Endothelial cell of umbilical vein (primary cell): Measurements from ENCODE around the gene NFKBIE. TPM values are rescaled to one million over a fixed set of nuclear protein-coding genes. Genes with fewer than 3 reads are reported as not detected.
A peak's percentile ranks its signal among the peaks of the same experiment; 100 is the strongest.

Experiments
- BruUV-seq: library from RNA; stranded (reverse); fragments of 400-500 nt; replicated peaks from 2 replicates; lab custom pipeline; 2021; lab: Mats Ljungman, UMichigan
- CTCF ChIA-PET: fragments of 300-600, 350-600 bp; sonication (Branson Sonifier 250); formaldehyde crosslinking; loops from one replicate; lab custom pipeline; 2021; ENCODE audit warnings: antibody characterized with exemption, inconsistent platforms; lab: Charles Lee
- POLR2A ChIA-PET: fragments of 300-600, 350-600 bp; sonication (Branson Sonifier 250); formaldehyde crosslinking; loops from one replicate; lab custom pipeline; 2021; ENCODE audit warnings: antibody characterized with exemption, inconsistent platforms; lab: Charles Lee
- DNase-seq: peaks from one replicate; pipeline ENCODE4 v3.0.0-alpha.2; 2011; ENCODE audit warnings: low read depth, low spot score
- FAIRE-seq: peaks from 2 replicates; lab custom pipeline; 2011; peaks lifted over from hg19 to GRCh38; lab: Jason Lieb, UNC
- H2AFZ ChIP-seq: 2 replicates; pipeline ENCODE4 v1.6.0; 2012; ENCODE audit warnings: low read depth, low read length, control low read depth, inconsistent platforms
- H3K27ac ChIP-seq: 2 replicates; pipeline ENCODE4 v1.5.1; 2011; ENCODE audit warnings: low read depth, mild to moderate bottlenecking, control low read depth, low read length, moderate library complexity; ENCODE audit not compliant: insufficient read depth
- H3K27me3 ChIP-seq, 2 experiments: 2 replicates each; pipeline versions ENCODE4 v1.6.0 to v1.6.1; 2011; ENCODE audit warnings: low read length in 2 of 2, mixed read lengths in 1 of 2; ENCODE audit not compliant: control insufficient read depth in 2 of 2, insufficient read depth in 2 of 2
- H3K36me3 ChIP-seq, 2 experiments: 2 replicates in 1 of 2; 3 replicates in 1 of 2; pipeline ENCODE4 v1.5.1; 2011; ENCODE audit warnings: low read length in 2 of 2, mild to moderate bottlenecking in 1 of 2, moderate library complexity in 1 of 2; ENCODE audit not compliant: control insufficient read depth in 2 of 2, insufficient read depth in 2 of 2; ENCODE audit errors: extremely low read depth in 1 of 2
- H3K4me1 ChIP-seq: 3 replicates; pipeline ENCODE4 v1.5.1; 2011; ENCODE audit warnings: mild to moderate bottlenecking, low read length; ENCODE audit not compliant: control insufficient read depth, insufficient read depth; ENCODE audit errors: extremely low read depth
- H3K4me2 ChIP-seq: 2 replicates; pipeline ENCODE4 v1.6.1; 2011; ENCODE audit warnings: low read length, control low read depth, mixed read lengths; ENCODE audit not compliant: insufficient read depth
- H3K4me3 ChIP-seq, 3 experiments: fragments of 200-600 bp in 1 of 3; sonication (generic), shearing (Covaris generic) in 1 of 3; replicated peaks in 1 of 3; 2 replicates each; pipeline ENCODE4 v1.5.1; 2011 to 2016; ENCODE audit warnings: control low read depth in 3 of 3, low read length in 3 of 3, mild to moderate bottlenecking in 2 of 3, inconsistent platforms in 1 of 3, low read depth in 1 of 3, moderate library complexity in 1 of 3; ENCODE audit not compliant: insufficient read depth in 1 of 3
- H3K79me2 ChIP-seq: 2 replicates; pipeline ENCODE4 v1.6.0; 2012; ENCODE audit warnings: low read length, inconsistent platforms; ENCODE audit not compliant: control insufficient read depth, insufficient read depth
- H3K9ac ChIP-seq: replicated peaks from 2 replicates; pipeline ENCODE3; 2011; ENCODE audit warnings: low read length, control low read depth; ENCODE audit not compliant: insufficient read depth; ENCODE audit errors: extremely low read depth
- H3K9me1 ChIP-seq: replicated peaks from 3 replicates; pipeline ENCODE4 v1.6.0; 2011; ENCODE audit warnings: mild to moderate bottlenecking, low read length; ENCODE audit not compliant: control insufficient read depth, insufficient read depth; ENCODE audit errors: extremely low read depth
- H3K9me3 ChIP-seq: replicated peaks from 2 replicates; pipeline ENCODE4 v1.5.1; 2012; ENCODE audit warnings: low read length, inconsistent platforms; ENCODE audit not compliant: control insufficient read depth, insufficient read depth
- H4K20me1 ChIP-seq: replicated peaks from 2 replicates; pipeline ENCODE3; 2011; ENCODE audit warnings: mild to moderate bottlenecking, low read length; ENCODE audit not compliant: control insufficient read depth, insufficient read depth; ENCODE audit errors: extremely low read depth
- EZH2 ChIP-seq: IDR thresholded peaks from 2 replicates; pipeline ENCODE4 v1.6.1; 2012; ENCODE audit warnings: borderline replicate concordance, low read depth, mild to moderate bottlenecking, moderate library complexity, low read length, inconsistent platforms; ENCODE audit not compliant: severe bottlenecking
- FOS ChIP-seq: IDR thresholded peaks from 2 replicates; pipeline ENCODE4 v1.6.1; 2011; ENCODE audit warnings: mild to moderate bottlenecking, low read length, moderate library complexity, borderline replicate concordance; ENCODE audit not compliant: insufficient read depth
- GATA2 ChIP-seq: IDR thresholded peaks from 2 replicates; pipeline ENCODE4 v1.7.0; 2011; ENCODE audit warnings: low read depth, mild to moderate bottlenecking, moderate library complexity, mixed read lengths, low read length; ENCODE audit not compliant: insufficient read length, insufficient read depth
- JUN ChIP-seq: IDR thresholded peaks from 2 replicates; pipeline ENCODE4 v1.6.1; 2011; ENCODE audit warnings: borderline replicate concordance, low read depth; ENCODE audit not compliant: insufficient read length, insufficient read depth
- MYC ChIP-seq: IDR thresholded peaks from one replicate; pipeline ENCODE4 v1.6.1; 2011; ENCODE audit warnings: mild to moderate bottlenecking, low read depth, low read length
- POLR2A ChIP-seq: IDR thresholded peaks from 2 replicates; pipeline ENCODE4 v1.6.1; 2012; ENCODE audit warnings: low read depth, mild to moderate bottlenecking, control low read depth, low read length
- POLR2AphosphoS5 ChIP-seq: IDR thresholded peaks from 2 replicates; pipeline ENCODE4 v1.6.1; 2012; ENCODE audit warnings: low read depth, mild to moderate bottlenecking, control low read depth, low read length, moderate library complexity; ENCODE audit not compliant: insufficient read depth
- dilution Hi-C: fragments of 300-500 bp; cut with MboI; formaldehyde crosslinking; loops from one replicate; pipeline ENCODE4 v1.15.0; 2019; ENCODE audit warnings: low sequenced_read_pairs; ENCODE audit not compliant: extremely low pct_ligation_motif_present
- intact Hi-C: fragments of 100-400 bp; cut with micrococcal nuclease; formaldehyde crosslinking; loops from one replicate; pipeline ENCODE4 v1.10.0; 2022
- polyA plus RNA-seq, 4 experiments: library from polyadenylated mRNA; depleted of rRNA in 3 of 4; stranded (reverse) in 3 of 4; unstranded in 1 of 4; fragments of >200 nt; gene quantifications; 2 replicates each; pipeline versions ENCODE4 v1.2.1 to v1.2.3, GENCODE V29; 2011 to 2012; ENCODE audit warnings: missing spikeins in 1 of 4
- total RNA-seq: library from RNA; stranded (reverse); gene quantifications from 2 replicates; pipeline ENCODE4 v1.2.3, GENCODE V29; 2021
- TF ChIP-seq, protein P1 (sequence below), 2 donors: IDR thresholded peaks; 1 replicate in 1 of 2; 2 replicates in 1 of 2; pipeline ENCODE4 v1.5.1; 2011; ENCODE audit warnings: low read length in 2 of 2, mild to moderate bottlenecking in 2 of 2, moderate library complexity in 2 of 2, control low read depth in 1 of 2, inconsistent platforms in 1 of 2, low read depth in 1 of 2; ENCODE audit not compliant: insufficient read depth in 1 of 2; ENCODE audit errors: extremely low read depth in 1 of 2
- TF ChIP-seq, protein P2 (sequence below): IDR thresholded peaks from 2 replicates; pipeline ENCODE4 v1.6.1; 2011; ENCODE audit not compliant: insufficient read depth, insufficient read length

NFKBIE gene
- total and polyA plus RNA-seq, 2 donors (not counting 3 experiments of a cell fraction or from before 2014, with no cell fraction given): 19.0 to 22.6 TPM

DNA sequence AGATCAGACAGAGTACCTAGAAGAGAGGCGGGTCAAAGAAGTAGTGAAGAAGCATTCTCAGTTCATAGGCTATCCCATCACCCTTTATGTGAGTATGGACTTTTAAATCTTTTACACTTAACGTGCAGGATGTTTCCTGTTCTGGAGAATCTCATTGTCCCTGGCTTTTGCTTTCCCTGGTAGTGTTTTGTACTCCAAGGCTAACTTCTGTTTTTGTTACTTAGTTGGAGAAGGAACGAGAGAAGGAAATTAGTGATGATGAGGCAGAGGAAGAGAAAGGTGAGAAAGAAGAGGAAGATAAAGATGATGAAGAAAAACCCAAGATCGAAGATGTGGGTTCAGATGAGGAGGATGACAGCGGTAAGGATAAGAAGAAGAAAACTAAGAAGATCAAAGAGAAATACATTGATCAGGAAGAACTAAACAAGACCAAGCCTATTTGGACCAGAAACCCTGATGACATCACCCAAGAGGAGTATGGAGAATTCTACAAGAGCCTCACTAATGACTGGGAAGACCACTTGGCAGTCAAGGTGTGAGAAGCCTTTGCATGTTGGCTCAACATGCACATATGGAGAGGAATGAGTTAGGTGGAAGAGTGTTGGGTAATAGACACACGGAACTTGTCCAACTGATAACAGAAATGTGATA lies 15.2 kb downstream of the NFKBIE start:
- peaks cover 26% of the 10 kb centered on the region for H3K4me1 ChIP-seq
- BruUV-seq: TSS peak; percentile 17
- H3K36me3 ChIP-seq: peaks cover 45 to 48% of the 10 kb centered on the region in 2 experiments
- peaks cover 64% of the 10 kb centered on the region for H3K79me2 ChIP-seq
- POLR2A ChIA-PET: no interaction called here
- H2AFZ ChIP-seq: no peak overlapping the region
- H4K20me1 ChIP-seq: peaks cover 9% of the 10 kb centered on the region
- peak overlapping the region; percentile 13 for H3K4me2 ChIP-seq
- H3K9me1 ChIP-seq: no peaks in the 10 kb centered on the region
- CTCF ChIA-PET: no interaction called here
- no peaks in the 10 kb centered on the region for H3K27me3 ChIP-seq
- intact Hi-C loops: no loop called here
- TF ChIP-seq, protein P1, sequence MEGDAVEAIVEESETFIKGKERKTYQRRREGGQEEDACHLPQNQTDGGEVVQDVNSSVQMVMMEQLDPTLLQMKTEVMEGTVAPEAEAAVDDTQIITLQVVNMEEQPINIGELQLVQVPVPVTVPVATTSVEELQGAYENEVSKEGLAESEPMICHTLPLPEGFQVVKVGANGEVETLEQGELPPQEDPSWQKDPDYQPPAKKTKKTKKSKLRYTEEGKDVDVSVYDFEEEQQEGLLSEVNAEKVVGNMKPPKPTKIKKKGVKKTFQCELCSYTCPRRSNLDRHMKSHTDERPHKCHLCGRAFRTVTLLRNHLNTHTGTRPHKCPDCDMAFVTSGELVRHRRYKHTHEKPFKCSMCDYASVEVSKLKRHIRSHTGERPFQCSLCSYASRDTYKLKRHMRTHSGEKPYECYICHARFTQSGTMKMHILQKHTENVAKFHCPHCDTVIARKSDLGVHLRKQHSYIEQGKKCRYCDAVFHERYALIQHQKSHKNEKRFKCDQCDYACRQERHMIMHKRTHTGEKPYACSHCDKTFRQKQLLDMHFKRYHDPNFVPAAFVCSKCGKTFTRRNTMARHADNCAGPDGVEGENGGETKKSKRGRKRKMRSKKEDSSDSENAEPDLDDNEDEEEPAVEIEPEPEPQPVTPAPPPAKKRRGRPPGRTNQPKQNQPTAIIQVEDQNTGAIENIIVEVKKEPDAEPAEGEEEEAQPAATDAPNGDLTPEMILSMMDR (IDR thresholded peaks at IDR 0.05; ENCODE audit: extremely low read depth in 1 of 2, insufficient read depth in 1 of 2, low read depth in 1 of 2, low read length in 2 of 2): no peak
- peak; percentile 56 for TF ChIP-seq POLR2A
- no peak overlapping the region for H3K4me3 ChIP-seq
- dilution Hi-C loops: no loop called here
- H3K9me3 ChIP-seq: no peaks in the 10 kb centered on the region
- H3K9ac ChIP-seq: no peak overlapping the region
- DNase-seq (no peak), FAIRE-seq (no peak)
- H3K27ac ChIP-seq: no peak overlapping the region

DNA sequence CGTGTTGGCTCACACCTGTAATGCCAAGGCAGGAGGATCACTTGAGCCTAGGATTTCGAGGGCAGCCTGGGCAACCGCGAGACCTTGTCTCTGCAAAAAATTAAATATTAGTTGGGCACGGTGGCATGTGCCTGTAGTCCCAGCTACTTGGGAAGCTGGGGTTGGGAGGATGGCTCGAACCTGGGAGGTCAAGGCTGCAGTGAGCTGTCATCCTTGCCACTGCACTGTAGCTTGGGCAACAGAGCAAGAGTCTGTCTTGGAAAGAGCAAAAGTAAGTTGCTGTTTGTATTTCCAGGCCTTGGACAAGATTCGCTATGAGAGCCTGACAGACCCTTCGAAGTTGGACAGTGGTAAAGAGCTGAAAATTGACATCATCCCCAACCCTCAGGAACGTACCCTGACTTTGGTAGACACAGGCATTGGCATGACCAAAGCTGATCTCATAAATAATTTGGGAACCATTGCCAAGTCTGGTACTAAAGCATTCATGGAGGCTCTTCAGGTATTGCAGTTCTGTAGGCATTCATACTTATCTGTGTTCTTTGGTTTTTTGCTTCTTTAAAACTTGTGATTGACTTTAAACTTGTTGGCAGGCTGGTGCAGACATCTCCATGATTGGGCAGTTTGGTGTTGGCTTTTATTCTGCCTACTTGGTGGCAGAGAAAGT lies 16.1 kb downstream of the NFKBIE start:
- Histone ChIP-seq H2AFZ (no peak overlapping the region), H3K9me3 (no peaks in the 10 kb centered on the region), H3K36me3 (peaks cover 38 to 40% of the 10 kb centered on the region in 2 experiments), H3K4me3 (peak overlapping the region in 2 of 3 experiments; percentile 5 to 85), H3K27ac (no peak overlapping the region), H3K4me1 (peaks cover 26% of the 10 kb centered on the region), H3K4me2 (peak overlapping the region; percentile 96), H3K9me1 (no peaks in the 10 kb centered on the region), H3K79me2 (peaks cover 63% of the 10 kb centered on the region), H3K9ac (peak overlapping the region; percentile 93), H4K20me1 (peaks cover 9% of the 10 kb centered on the region), H3K27me3 (no peaks in the 10 kb centered on the region)
- CTCF ChIA-PET: no interaction called here
- BruUV-seq: no TSS peak
- no peak for FAIRE-seq
- intact Hi-C loops (no loop called here), dilution Hi-C loops (no loop called here)
- TF ChIP-seq EZH2 (no peak), GATA2 (no peak), FOS (no peak), POLR2AphosphoS5 (no peak), JUN (no peak), MYC (no peak), POLR2A (no peak)
- TF ChIP-seq, protein P1 (IDR thresholded peaks at IDR 0.05; ENCODE audit: extremely low read depth in 1 of 2, insufficient read depth in 1 of 2, low read depth in 1 of 2, low read length in 2 of 2): no peak
- TF ChIP-seq, protein P2, sequence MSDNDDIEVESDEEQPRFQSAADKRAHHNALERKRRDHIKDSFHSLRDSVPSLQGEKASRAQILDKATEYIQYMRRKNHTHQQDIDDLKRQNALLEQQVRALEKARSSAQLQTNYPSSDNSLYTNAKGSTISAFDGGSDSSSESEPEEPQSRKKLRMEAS: no peak
- no peak for DNase-seq
- POLR2A ChIA-PET: interaction anchor here (0.5 kb wide), 1 partner anchor 122 kb away, joined by 3 read pairs; the partner anchor contains the start of genes MRPL14 and TMEM63B
